H9 (cell line): ENCODE results near the gene HES1. TPM values are rescaled to one million over a fixed set of nuclear protein-coding genes. Genes with fewer than 3 reads are reported as not detected.

ENCODE experiments used
- DNase-seq: peaks from one replicate; pipeline ENCODE4 v3.0.0-alpha.2; 2017
- H2AFZ ChIP-seq: one replicate; pipeline ENCODE4 v1.6.1; 2013; ENCODE audit warnings: mild to moderate bottlenecking, low read length, control low read depth, moderate library complexity
- H2AK5ac ChIP-seq: 2 replicates; pipeline ENCODE4 v1.6.1; 2013; ENCODE audit warnings: low read length, control low read depth, mixed read lengths; ENCODE audit not compliant: insufficient read length
- H2BK120ac ChIP-seq: one replicate; pipeline ENCODE4 v1.6.1; 2013; ENCODE audit warnings: low read depth, mild to moderate bottlenecking, low read length, control low read depth, inconsistent platforms; ENCODE audit not compliant: poor library complexity, severe bottlenecking
- H2BK12ac ChIP-seq: 2 replicates; pipeline ENCODE4 v1.6.1; 2013; ENCODE audit warnings: low read length, control low read depth, mixed read lengths, low read depth; ENCODE audit not compliant: insufficient read length
- H2BK15ac ChIP-seq: 2 replicates; pipeline ENCODE4 v1.6.1; 2013; ENCODE audit warnings: low read depth, low read length, control low read depth
- H2BK20ac ChIP-seq: one replicate; pipeline ENCODE4 v1.6.1; 2013; ENCODE audit warnings: low read depth, mild to moderate bottlenecking, low read length, control low read depth, inconsistent platforms; ENCODE audit not compliant: poor library complexity, severe bottlenecking
- H2BK5ac ChIP-seq: 2 replicates; pipeline ENCODE4 v1.6.1; 2013; ENCODE audit warnings: low read length, control low read depth, mixed read lengths; ENCODE audit not compliant: insufficient read length
- H3K14ac ChIP-seq: 2 replicates; pipeline ENCODE4 v1.6.1; 2013; ENCODE audit warnings: low read length, control low read depth; ENCODE audit not compliant: insufficient read depth
- H3K18ac ChIP-seq: 2 replicates; pipeline ENCODE4 v1.6.1; 2013; ENCODE audit warnings: low read depth, mild to moderate bottlenecking, mixed read lengths, low read length, control low read depth; ENCODE audit not compliant: insufficient read length
- H3K23ac ChIP-seq: 2 replicates; pipeline ENCODE4 v1.6.1; 2013; ENCODE audit warnings: low read length, control low read depth, mixed read lengths, low read depth; ENCODE audit not compliant: insufficient read length
- H3K23me2 ChIP-seq: 2 replicates; pipeline ENCODE4 v1.6.1; 2013; ENCODE audit warnings: low read depth, mild to moderate bottlenecking, mixed read lengths, low read length, control low read depth; ENCODE audit not compliant: insufficient read length, poor library complexity, severe bottlenecking
- H3K27ac ChIP-seq: 2 replicates; pipeline ENCODE4 v1.5.1; 2013; ENCODE audit warnings: low read length, control low read depth, mixed read lengths, low read depth; ENCODE audit not compliant: insufficient read length
- H3K27me3 ChIP-seq: 2 replicates; pipeline ENCODE4 v1.6.1; 2013; ENCODE audit warnings: low read length, control low read depth, inconsistent platforms; ENCODE audit not compliant: insufficient read depth
- H3K4ac ChIP-seq: 2 replicates; pipeline ENCODE4 v1.6.1; 2013; ENCODE audit warnings: low read depth, mild to moderate bottlenecking, control low read depth, inconsistent platforms, low read length, moderate library complexity
- H3K4me1 ChIP-seq: 2 replicates; pipeline ENCODE4 v1.6.1; 2013; ENCODE audit warnings: low read length, control low read depth, inconsistent platforms; ENCODE audit not compliant: insufficient read depth
- H3K4me2 ChIP-seq: 2 replicates; pipeline ENCODE4 v1.6.1; 2013; ENCODE audit warnings: low read length, control low read depth, mixed read lengths; ENCODE audit not compliant: insufficient read length, insufficient read depth
- H3K56ac ChIP-seq: 2 replicates; pipeline ENCODE4 v1.6.1; 2013; ENCODE audit warnings: low read depth, mild to moderate bottlenecking, mixed read lengths, low read length, control low read depth; ENCODE audit not compliant: insufficient read length
- H3K79me1 ChIP-seq: 2 replicates; pipeline ENCODE4 v1.6.1; 2013; ENCODE audit warnings: low read depth, mild to moderate bottlenecking, moderate library complexity, low read length, control low read depth, inconsistent platforms; ENCODE audit not compliant: insufficient read depth, poor library complexity, severe bottlenecking
- H3K79me2 ChIP-seq: 2 replicates; pipeline ENCODE4 v1.6.1; 2013; ENCODE audit warnings: low read length, control low read depth, inconsistent platforms; ENCODE audit not compliant: insufficient read depth
- H3K9ac ChIP-seq: 2 replicates; pipeline ENCODE4 v1.6.1; 2013; ENCODE audit warnings: low read length, control low read depth, mixed read lengths; ENCODE audit not compliant: insufficient read length; ENCODE audit errors: extremely low read depth
- H3K9me3 ChIP-seq: one replicate; pipeline ENCODE4 v1.6.1; 2013; ENCODE audit warnings: low read depth, low read length, inconsistent platforms; ENCODE audit not compliant: control insufficient read depth
- H3T11ph ChIP-seq: one replicate; pipeline ENCODE4 v1.6.1; 2013; ENCODE audit warnings: mild to moderate bottlenecking, low read length, control low read depth, inconsistent platforms
- H4K20me1 ChIP-seq: one replicate; pipeline ENCODE4 v1.6.1; 2013; ENCODE audit not compliant: control insufficient read depth, insufficient read length, insufficient read depth
- H4K5ac ChIP-seq: 2 replicates; pipeline ENCODE4 v1.6.1; 2013; ENCODE audit warnings: low read depth, mild to moderate bottlenecking, mixed read lengths, low read length, control low read depth; ENCODE audit not compliant: insufficient read length
- H4K8ac ChIP-seq: replicated peaks from 2 replicates; pipeline ENCODE4 v1.6.1; 2013; ENCODE audit warnings: low read length, control low read depth, mixed read lengths, low read depth; ENCODE audit not compliant: insufficient read length
- H4K91ac ChIP-seq: 2 replicates; pipeline ENCODE4 v1.6.1; 2013; ENCODE audit warnings: low read depth, mild to moderate bottlenecking, moderate library complexity, mixed read lengths, low read length, control low read depth; ENCODE audit not compliant: insufficient read length
- H3K27ac Mint-ChIP-seq, 3 experiments: 2 replicates in 2 of 3; 3 replicates in 1 of 3; pipeline ENCODE4 v1.8.0; 2020 to 2021; ENCODE audit warnings: mixed read lengths in 3 of 3, mild to moderate bottlenecking in 1 of 3, moderate library complexity in 1 of 3
- H3K27me3 Mint-ChIP-seq: 2 replicates; pipeline ENCODE4 v1.8.0; 2021; ENCODE audit warnings: low read depth, mild to moderate bottlenecking, moderate library complexity, mixed read lengths
- H3K36me3 Mint-ChIP-seq, 3 experiments: 2 replicates in 2 of 3; 3 replicates in 1 of 3; pipeline ENCODE4 v1.8.0; 2020 to 2021; ENCODE audit warnings: low read depth in 3 of 3, mixed read lengths in 3 of 3; ENCODE audit not compliant: insufficient read depth in 1 of 3
- H3K4me1 Mint-ChIP-seq, 2 experiments: 2 replicates each; pipeline ENCODE4 v1.8.0; 2020; ENCODE audit warnings: mixed read lengths in 2 of 2
- H3K4me3 Mint-ChIP-seq, 2 experiments: 2 replicates in 1 of 2; 3 replicates in 1 of 2; pipeline ENCODE4 v1.8.0; 2020 to 2021; ENCODE audit warnings: mild to moderate bottlenecking in 2 of 2, mixed read lengths in 2 of 2, moderate library complexity in 1 of 2
- H3K9me3 Mint-ChIP-seq, 2 experiments: 2 replicates in 1 of 2; 3 replicates in 1 of 2; pipeline ENCODE4 v1.8.0; 2020; ENCODE audit warnings: mild to moderate bottlenecking in 2 of 2, mixed read lengths in 2 of 2, moderate library complexity in 1 of 2
- CTCF ChIP-seq: fragments of 200-600 bp; sonication (generic); conservative IDR thresholded peaks from 3 replicates; pipeline ENCODE4 v1.8.0; 2021; ENCODE audit warnings: antibody characterized with exemption, mild to moderate bottlenecking
- WGBS: extraction: QIAGEN DNeasy Blood & Tissue Kit; methylation state at CpG from one replicate; pipeline ENCODE4 v1.1.7; 2013; ENCODE audit warnings: missing lambda C conversion rate, low lambda C conversion rate, mixed read lengths; ENCODE audit not compliant: insufficient read length; ENCODE audit errors: extremely low coverage; 5-methylcytosine and 5-hydroxymethylcytosine counted together
- total RNA-seq: library from RNA; stranded (reverse); gene quantifications from 2 replicates; pipeline ENCODE4 v1.2.1, GENCODE V29; 2021

Gene HES1
- total RNA-seq, 1 experiment from 2014 or later = 23.2 TPM

GRCh38 chr3:194118920-194119319, 17.0 kb upstream of the HES1 start:
- Histone ChIP-seq H3K4me2 (no peak overlapping the region), H2AFZ (no peak overlapping the region), H3K23me2 (no peaks in the 10 kb centered on the region), H2BK15ac (no peak overlapping the region), H3K9me3 (no peaks in the 10 kb centered on the region), H3K4ac (no peak overlapping the region), H3K56ac (no peak overlapping the region), H3K27ac (no peak overlapping the region), H3K14ac (no peak overlapping the region), H3K79me2 (no peaks in the 10 kb centered on the region), H4K91ac (no peak overlapping the region), H2BK120ac (no peak overlapping the region), H2AK5ac (no peak overlapping the region), H4K8ac (no peak overlapping the region), H3K23ac (no peak overlapping the region), H3T11ph (no peak overlapping the region), H3K9ac (no peak overlapping the region), H2BK20ac (no peak overlapping the region), H2BK12ac (no peak overlapping the region), H3K4me1 (peaks cover 2% of the 10 kb centered on the region; the same call in 1 of the 2 replicates), H3K18ac (no peak overlapping the region), H4K20me1 (no peaks in the 10 kb centered on the region), H3K79me1 (no peaks in the 10 kb centered on the region), H2BK5ac (no peak overlapping the region), H4K5ac (no peak overlapping the region), H3K27me3 (no peaks in the 10 kb centered on the region)
- Mint-ChIP-seq H3K4me3 (no peak overlapping the region), H3K27me3 (peaks cover 35% of the 10 kb centered on the region), H3K9me3 (no peaks in the 10 kb centered on the region), H3K27ac (no peak overlapping the region), H3K4me1 (peaks cover 0 to 15% of the 10 kb centered on the region in 2 experiments; a peak in 3 of 4 replicates), H3K36me3 (no peaks in the 10 kb centered on the region; a peak in 1 of 7 replicates)
- DNase-seq = no peak
- no CpG with 5 or more reads among the region's 7 CpGs for WGBS
- no peak for TF ChIP-seq CTCF
